Right lobe of liver (tissue), 6 donors: ENCODE data around the gene C19orf47. TPM values are rescaled to one million over a fixed set of nuclear protein-coding genes. Genes with fewer than 3 reads are reported as not detected.

Experiments used
- ATAC-seq, 4 donors: fragments of 200-7000 bp; cut with Tn5 transposase; one replicate each; pipeline ENCODE4 v1.9.1; 2020; ENCODE audit warnings: mild to moderate bottlenecking in 4 of 4, moderate library complexity in 4 of 4
- DNase-seq, 3 donors: peaks; one replicate each; pipeline ENCODE4 v3.0.0-alpha.2; 2020
- H3K27ac ChIP-seq, 3 donors: fragments of 200-600 bp; one replicate each; pipeline ENCODE4 v1.8.0; 2022
- H3K27me3 ChIP-seq, 2 donors: fragments of 200-600 bp; one replicate each; pipeline ENCODE4 v1.8.0; 2022
- H3K36me3 ChIP-seq, 4 donors: fragments of 200-600 bp; sonication (generic) in 1 of 4; one replicate each; pipeline versions ENCODE4 v1.5.1 to v1.8.0; 2017 to 2022; ENCODE audit warnings: control low read depth in 1 of 4
- H3K4me1 ChIP-seq, 4 donors: fragments of 200-600 bp; sonication (generic) in 1 of 4; one replicate each; pipeline versions ENCODE4 v1.5.1 to v1.8.0; 2017 to 2022; ENCODE audit warnings: control low read depth in 1 of 4
- H3K4me3 ChIP-seq, 3 donors: fragments of 200-600 bp; one replicate each; pipeline ENCODE4 v1.8.0; 2022
- H3K9me3 ChIP-seq, 4 donors: fragments of 200-600 bp; sonication (generic) in 1 of 4; one replicate each; pipeline versions ENCODE4 v1.5.1 to v1.8.0; 2017 to 2022; ENCODE audit warnings: control low read depth in 1 of 4
- CTCF ChIP-seq, 4 donors: fragments of 200-600 bp in 3 of 4; fragments of 450-650 bp in 1 of 4; IDR thresholded peaks; one replicate each; pipeline versions ENCODE4 v1.5.1 to v1.8.0; 2016 to 2022; ENCODE audit warnings: antibody characterized with exemption in 4 of 4, mild to moderate bottlenecking in 2 of 4
- POLR2A ChIP-seq: fragments of 450-650 bp; IDR thresholded peaks from one replicate; pipeline ENCODE4 v1.6.1; 2017; ENCODE audit warnings: antibody characterized with exemption, mild to moderate bottlenecking
- WGBS: methylation state at CpG from one replicate; pipeline ENCODE4 v1.1.6; 2018; ENCODE audit warnings: low coverage, low lambda C conversion rate; ENCODE audit not compliant: insufficient coverage; ENCODE audit errors: missing lambda C conversion rate; 5-methylcytosine and 5-hydroxymethylcytosine counted together
- intact Hi-C, 2 donors: fragments of 100-400 bp; cut with DNase I; formaldehyde crosslinking; loops; one replicate each; pipeline versions ENCODE4 v1.11.2 to v1.14.1; 2022
- total RNA-seq, 6 experiments: library from RNA; depleted of rRNA in 2 of 6; stranded (reverse); fragments of >200 nt in 2 of 6; fragmentation: NEBNext Ultra II Directional in 3 of 6; extraction: Animal tissue kit (Norgen Biotek cat#: 25700) in 3 of 6; gene quantifications; one replicate each; pipeline versions ENCODE4 v1.1.0 to v1.2.4, GENCODE V29; 2016 to 2023
- donor health status: DM: no; HTN: yes; CAD: no.
- donor health status: DM: no; HTN: no; CAD: no.
- donor health status: DM: no; HTN: no; CAD: no.
- donor health status: DM: no; HTN: yes; CAD: no.
- donor health status: DM: no; HTN: yes; CAD: no.

C19orf47 gene
- total RNA-seq, 6 experiments from 2014 or later, result 4.8 to 8.1 (median 5.5) TPM

GRCh38 chr19:40304306-40304705 is 43.9 kb downstream of the C19orf47 start:
- no peaks in the 10 kb centered on the region for H3K36me3 ChIP-seq
- 67% methylated on average over 3 of the region's 4 CpGs for WGBS
- peak in 1 of 3 donors; percentile 14 for DNase-seq
- no peaks in the 10 kb centered on the region for H3K9me3 ChIP-seq
- TF ChIP-seq POLR2A (no peak), CTCF (IDR thresholded peaks at IDR 0.05) (no peak)
- intact Hi-C loops, result no loop called here
- ATAC-seq, result no peak
- H3K4me1 ChIP-seq, result no peaks in the 10 kb centered on the region
- no peak overlapping the region for H3K4me3 ChIP-seq
- H3K27me3 ChIP-seq, result no peaks in the 10 kb centered on the region
- H3K27ac ChIP-seq, result no peak overlapping the region

DNA sequence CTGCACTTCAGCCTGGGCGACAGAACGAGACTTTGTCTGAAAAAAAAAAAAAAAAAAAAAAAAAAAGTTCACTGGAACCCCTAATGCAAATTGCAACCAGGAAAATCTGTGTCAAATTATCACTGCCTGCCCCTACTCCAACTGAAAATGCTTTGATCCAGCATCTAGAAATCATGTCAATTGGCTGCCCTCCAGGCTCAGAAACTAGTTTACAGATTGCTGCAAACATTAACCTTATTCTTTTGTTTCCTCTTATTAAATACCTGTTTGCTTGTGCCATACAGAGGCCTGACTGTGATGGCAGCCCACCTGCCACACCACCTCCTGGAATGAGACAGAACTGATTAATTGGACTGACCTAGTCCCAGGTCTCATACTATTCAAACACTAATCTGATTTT is 44.4 kb downstream of the C19orf47 start:
- intact Hi-C loops, result no loop called here
- DNase-seq (no peak), ATAC-seq (peak in 1 of 4 donors; percentile 37)
- Histone ChIP-seq H3K4me1 (no peaks in the 10 kb centered on the region), H3K9me3 (no peaks in the 10 kb centered on the region), H3K27ac (no peak overlapping the region), H3K27me3 (no peaks in the 10 kb centered on the region), H3K4me3 (no peak overlapping the region), H3K36me3 (no peaks in the 10 kb centered on the region)
- no peak for TF ChIP-seq POLR2A
- no peak for TF ChIP-seq CTCF (IDR thresholded peaks at IDR 0.05)
- 20% methylated on average over 1 of the region's 2 CpGs for WGBS

DNA sequence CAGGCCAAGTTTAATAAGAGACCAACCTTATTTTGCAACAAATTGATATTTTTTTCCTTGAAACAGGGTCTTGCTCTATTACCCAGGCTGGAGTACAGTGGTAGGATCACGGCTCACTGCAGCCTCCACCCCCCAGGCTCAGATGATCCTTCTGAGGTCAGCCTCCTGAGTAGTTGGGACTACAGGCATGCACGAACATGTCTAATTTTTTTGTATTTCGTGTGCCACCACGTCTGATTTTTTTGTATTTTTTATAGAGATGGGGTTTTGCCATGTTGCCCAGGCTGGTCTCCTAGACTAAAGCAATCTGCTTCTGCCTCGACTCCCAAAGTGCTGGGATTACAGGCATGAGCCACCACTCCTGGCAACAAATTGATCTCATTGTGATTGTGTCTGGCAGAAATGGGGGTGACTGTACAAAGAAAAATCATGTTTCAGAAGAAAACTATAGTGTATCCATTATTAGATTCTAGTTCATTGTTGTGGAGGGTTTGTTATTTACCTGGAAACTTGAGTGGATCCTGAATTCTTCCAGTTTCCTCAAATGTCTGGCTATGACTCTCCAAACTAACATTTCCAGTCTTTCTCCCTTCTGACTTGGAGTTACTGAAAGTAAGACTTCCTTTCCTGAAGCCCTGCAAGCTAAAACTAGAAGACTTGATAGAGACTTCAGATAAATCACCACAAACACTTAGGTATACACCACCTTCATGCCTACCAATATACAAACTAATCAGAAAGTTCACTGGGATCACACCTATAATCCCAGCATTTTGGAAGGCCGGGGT is 45.8 kb downstream of the C19orf47 start:
- Histone ChIP-seq H3K27me3 (no peaks in the 10 kb centered on the region), H3K36me3 (no peaks in the 10 kb centered on the region), H3K4me3 (no peak overlapping the region), H3K4me1 (no peaks in the 10 kb centered on the region), H3K27ac (no peak overlapping the region), H3K9me3 (no peaks in the 10 kb centered on the region)
- ATAC-seq (no peak), DNase-seq (no peak)
- TF ChIP-seq CTCF (IDR thresholded peaks at IDR 0.05) (no peak), POLR2A (no peak)
- WGBS, result 71% methylated on average over 6 of the region's 6 CpGs
- intact Hi-C loops, result no loop called here

DNA sequence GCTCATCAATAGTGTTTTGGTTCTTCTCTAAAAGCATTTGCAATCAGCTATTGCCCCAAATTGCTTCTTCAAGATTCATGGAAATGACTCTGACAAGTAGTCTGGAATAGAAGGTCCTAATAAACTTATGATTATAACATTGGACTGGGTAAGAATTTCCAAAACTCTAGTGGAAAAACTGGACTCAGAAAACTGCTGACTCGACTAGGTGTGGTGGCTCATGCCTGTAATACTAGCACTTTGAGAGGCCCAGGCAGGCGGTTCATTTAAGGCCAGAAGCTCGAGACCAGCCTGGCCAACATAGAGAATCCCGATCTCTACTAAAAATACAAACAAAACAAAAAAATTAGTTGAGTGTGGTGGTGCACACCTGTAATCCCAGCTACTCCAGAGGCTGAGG is 47.5 kb downstream of the C19orf47 start:
- 79% methylated on average over 2 of the region's 4 CpGs for WGBS
- Histone ChIP-seq H3K9me3 (no peaks in the 10 kb centered on the region), H3K36me3 (no peaks in the 10 kb centered on the region), H3K4me3 (no peak overlapping the region), H3K27me3 (no peaks in the 10 kb centered on the region), H3K27ac (no peak overlapping the region), H3K4me1 (no peaks in the 10 kb centered on the region)
- DNase-seq (peak in 1 of 3 donors; percentile 11), ATAC-seq (no peak)
- no peak for TF ChIP-seq CTCF (IDR thresholded peaks at IDR 0.05)
- TF ChIP-seq POLR2A, result no peak
- intact Hi-C loops, result no loop called here
